IMR-90 (cell line): ENCODE results near the gene UBN1. TPM values are rescaled to one million over a fixed set of nuclear protein-coding genes. Genes with fewer than 3 reads are reported as not detected.

Experiments
- ATAC-seq: fragments of 200-7000 bp; cut with Tn5 transposase; 2 replicates; pipeline ENCODE4 v1.9.1; 2020; ENCODE audit warnings: low read depth, mild to moderate bottlenecking, moderate library complexity
- BruUV-seq: library from RNA; stranded (reverse); fragments of 400-500 nt; replicated peaks from 2 replicates; lab custom pipeline; 2021; lab: Mats Ljungman, UMichigan
- CTCF ChIA-PET: fragments of 300-600 bp; formaldehyde crosslinking; extraction: SDS; loops from one replicate; lab custom pipeline; 2021; ENCODE audit warnings: antibody characterized with exemption; lab: Yijun Ruan, JAX
- POLR2A ChIA-PET: fragments of 300-600 bp; sonication (Branson Sonifier 250); formaldehyde crosslinking; loops from one replicate; lab custom pipeline; 2022; ENCODE audit warnings: antibody characterized with exemption; ENCODE audit not compliant: unreplicated experiment; lab: Charles Lee
- DNase-seq: peaks from one replicate; pipeline ENCODE4 v3.0.0; 2013
- H2AFZ ChIP-seq: replicated peaks from 2 replicates; pipeline ENCODE3; 2013; ENCODE audit warnings: low read length, mild to moderate bottlenecking; ENCODE audit not compliant: poor library complexity
- H2AK5ac ChIP-seq: 2 replicates; pipeline ENCODE4 v1.6.1; 2013; ENCODE audit warnings: low read depth, low read length, inconsistent platforms
- H2AK9ac ChIP-seq: replicated peaks from 2 replicates; pipeline ENCODE3; 2013; ENCODE audit warnings: mild to moderate bottlenecking, low read depth, low read length, moderate library complexity; ENCODE audit not compliant: poor library complexity
- H2BK120ac ChIP-seq: 2 replicates; pipeline ENCODE4 v1.6.1; 2013; ENCODE audit warnings: low read depth, low read length, inconsistent platforms
- H2BK15ac ChIP-seq: 3 replicates; pipeline ENCODE4 v1.6.1; 2013; ENCODE audit warnings: low read depth, low read length, inconsistent platforms
- H2BK20ac ChIP-seq: 2 replicates; pipeline ENCODE4 v1.6.1; 2013; ENCODE audit warnings: low read depth, mild to moderate bottlenecking, inconsistent platforms, low read length, moderate library complexity
- H2BK5ac ChIP-seq: 2 replicates; pipeline ENCODE4 v1.6.1; 2013; ENCODE audit warnings: mild to moderate bottlenecking, low read depth, low read length, inconsistent platforms; ENCODE audit not compliant: poor library complexity, severe bottlenecking
- H3K14ac ChIP-seq: replicated peaks from 2 replicates; pipeline ENCODE4 v1.6.1; 2013; ENCODE audit warnings: low read depth, low read length, inconsistent platforms
- H3K18ac ChIP-seq: 2 replicates; pipeline ENCODE4 v1.6.1; 2013; ENCODE audit warnings: low read depth, low read length, control low read depth
- H3K23ac ChIP-seq: 2 replicates; pipeline ENCODE4 v1.6.1; 2013; ENCODE audit warnings: low read depth, low read length, inconsistent platforms
- H3K27ac ChIP-seq: 2 replicates; pipeline ENCODE4 v1.5.1; 2013; ENCODE audit warnings: mild to moderate bottlenecking, control low read depth, low read length; ENCODE audit not compliant: insufficient read depth
- H3K27me3 ChIP-seq: 2 replicates; pipeline ENCODE4 v1.6.1; 2013; ENCODE audit warnings: low read length; ENCODE audit not compliant: control insufficient read depth, insufficient read depth
- H3K36me3 ChIP-seq: 2 replicates; pipeline ENCODE4 v1.6.1; 2013; ENCODE audit warnings: low read length, mixed read lengths; ENCODE audit not compliant: control insufficient read depth, insufficient read depth
- H3K4ac ChIP-seq: 2 replicates; pipeline ENCODE4 v1.6.1; 2013; ENCODE audit warnings: low read depth, low read length, inconsistent platforms
- H3K4me1 ChIP-seq: 2 replicates; pipeline ENCODE4 v1.6.1; 2013; ENCODE audit warnings: low read length, mixed read lengths; ENCODE audit not compliant: control insufficient read depth, insufficient read depth
- H3K4me2 ChIP-seq: 2 replicates; pipeline ENCODE4 v1.6.1; 2013; ENCODE audit warnings: low read depth, mild to moderate bottlenecking, control low read depth, low read length, moderate library complexity
- H3K4me3 ChIP-seq: 2 replicates; pipeline ENCODE4 v1.5.1; 2013; ENCODE audit warnings: low read depth, mild to moderate bottlenecking, control low read depth, low read length, moderate library complexity; ENCODE audit not compliant: insufficient read depth
- H3K56ac ChIP-seq: 2 replicates; pipeline ENCODE4 v1.6.1; 2013; ENCODE audit warnings: low read length, inconsistent platforms; ENCODE audit not compliant: insufficient read depth; ENCODE audit errors: extremely low read depth
- H3K79me1 ChIP-seq, 2 experiments: 2 replicates each; pipeline ENCODE4 v1.6.1; 2013; ENCODE audit warnings: low read length in 2 of 2, inconsistent platforms in 1 of 2, low read depth in 1 of 2
- H3K9ac ChIP-seq: 2 replicates; pipeline ENCODE4 v1.6.1; 2013; ENCODE audit warnings: low read depth, low read length, control low read depth
- H3K9me1 ChIP-seq: 2 replicates; pipeline ENCODE4 v1.6.1; 2013; ENCODE audit warnings: low read length, inconsistent platforms; ENCODE audit not compliant: insufficient read depth
- H3K9me3 ChIP-seq: 2 replicates; pipeline ENCODE4 v1.6.1; 2013; ENCODE audit warnings: low read length; ENCODE audit not compliant: control insufficient read depth, insufficient read depth
- H4K20me1 ChIP-seq: 2 replicates; pipeline ENCODE4 v1.6.1; 2013; ENCODE audit warnings: low read length, inconsistent platforms; ENCODE audit not compliant: insufficient read depth
- H4K5ac ChIP-seq: 2 replicates; pipeline ENCODE4 v1.6.1; 2013; ENCODE audit warnings: mild to moderate bottlenecking, low read depth, low read length, control low read depth
- H4K8ac ChIP-seq, 2 experiments: 2 replicates each; pipeline ENCODE4 v1.6.1; 2013; ENCODE audit warnings: low read depth in 2 of 2, low read length in 2 of 2, control low read depth in 1 of 2, inconsistent platforms in 1 of 2
- H4K91ac ChIP-seq: 2 replicates; pipeline ENCODE4 v1.6.1; 2013; ENCODE audit warnings: low read depth, low read length, inconsistent platforms; ENCODE audit not compliant: insufficient read depth
- BHLHE40 ChIP-seq: fragments of 150-350 bp; IDR thresholded peaks from 2 replicates; pipeline ENCODE4 v1.6.1; 2016; ENCODE audit warnings: mild to moderate bottlenecking, low read depth, low read length
- CEBPB ChIP-seq: IDR thresholded peaks from 2 replicates; pipeline ENCODE4 v1.6.1; 2012; ENCODE audit warnings: low read depth, low read length, improper control_type of control experiment
- CHD1 ChIP-seq: IDR thresholded peaks from 2 replicates; pipeline ENCODE4 v1.6.1; 2012; ENCODE audit warnings: low read depth, low read length, improper control_type of control experiment
- CTCF ChIP-seq: conservative IDR thresholded peaks from 2 replicates; pipeline ENCODE4 v1.5.1; 2012; ENCODE audit warnings: mild to moderate bottlenecking, low read depth, low read length, improper control_type of control experiment
- FOS ChIP-seq: fragments of 150-350 bp; IDR thresholded peaks from 2 replicates; pipeline ENCODE4 v1.6.1; 2016; ENCODE audit warnings: low read depth, low read length
- MAFK ChIP-seq: IDR thresholded peaks from 2 replicates; pipeline ENCODE4 v1.6.1; 2012; ENCODE audit warnings: low read depth, low read length, improper control_type of control experiment
- MAZ ChIP-seq: IDR thresholded peaks from 2 replicates; pipeline ENCODE4 v1.6.1; 2012; ENCODE audit warnings: low read depth, mild to moderate bottlenecking, low read length, improper control_type of control experiment, moderate library complexity, borderline replicate concordance
- MXI1 ChIP-seq: IDR thresholded peaks from 2 replicates; pipeline ENCODE4 v1.6.1; 2012; ENCODE audit warnings: low read depth, mild to moderate bottlenecking, low read length, moderate library complexity, borderline replicate concordance
- NFE2L2 ChIP-seq: fragments of 150-350 bp; IDR thresholded peaks from 2 replicates; pipeline ENCODE4 v1.6.1; 2016; ENCODE audit warnings: low read depth, mild to moderate bottlenecking, low read length
- POLR2A ChIP-seq: IDR thresholded peaks from 2 replicates; pipeline ENCODE4 v1.6.1; 2012; ENCODE audit warnings: mild to moderate bottlenecking, low read depth, low read length
- RAD21 ChIP-seq: IDR thresholded peaks from 2 replicates; pipeline ENCODE4 v1.6.1; 2012; ENCODE audit warnings: low read length, improper control_type of control experiment
- RCOR1 ChIP-seq: IDR thresholded peaks from 2 replicates; pipeline ENCODE4 v1.6.1; 2012; ENCODE audit warnings: mild to moderate bottlenecking, low read length, improper control_type of control experiment; ENCODE audit not compliant: insufficient replicate concordance
- RFX5 ChIP-seq: IDR thresholded peaks from 2 replicates; pipeline ENCODE4 v1.8.0; 2012; ENCODE audit warnings: low read depth, mild to moderate bottlenecking, low read length, moderate library complexity
- SMC3 ChIP-seq: fragments of 150-350 bp; IDR thresholded peaks from 2 replicates; pipeline ENCODE4 v1.6.1; 2016; ENCODE audit warnings: low read depth, mild to moderate bottlenecking, antibody characterized with exemption, low read length, moderate library complexity
- USF2 ChIP-seq: fragments of 150-350 bp; IDR thresholded peaks from 2 replicates; pipeline ENCODE4 v1.6.1; 2017; ENCODE audit warnings: mild to moderate bottlenecking, antibody characterized with exemption, low read length, low read depth
- WGBS, 2 experiments: methylation state at CpG; one replicate each; pipeline versions ENCODE4 v1.1.5 to v1.1.7; 2013; ENCODE audit warnings: missing lambda C conversion rate in 2 of 2; ENCODE audit not compliant: insufficient read length in 1 of 2; ENCODE audit errors: extremely low coverage in 2 of 2; 5-methylcytosine and 5-hydroxymethylcytosine counted together
- dilution Hi-C: fragments of 300-500 bp; cut with HindIII; formaldehyde crosslinking; loops from one replicate; pipeline ENCODE4 v1.14.3; 2018; ENCODE audit warnings: low sequenced_read_pairs; ENCODE audit not compliant: unreplicated experiment
- in situ Hi-C: fragments of 300-500 bp; cut with MboI; formaldehyde crosslinking; loops from 3 replicates; pipeline ENCODE4 v1.14.3; 2019; ENCODE audit warnings: low sequenced_read_pairs, inconsistent platforms, mixed read lengths
- intact Hi-C: fragments of 100-400 bp; cut with micrococcal nuclease; formaldehyde crosslinking; loops from 2 replicates; pipeline ENCODE4 v1.10.0; 2022
- polyA plus RNA-seq, 3 experiments: library from polyadenylated mRNA; depleted of rRNA; stranded (reverse); fragments of >200 nt; gene quantifications; 2 replicates each; pipeline ENCODE4 v1.2.3, GENCODE V29; 2012; ENCODE audit warnings: low replicate concordance in 1 of 3
- total RNA-seq: library from RNA; depleted of rRNA; stranded (reverse); fragments of >200 nt; gene quantifications from 2 replicates; pipeline ENCODE4 v1.2.3, GENCODE V29; 2012

The UBN1 gene
- total and polyA plus RNA-seq, 2 of the 4 experiments (the other 2 are of a cell fraction): 5.7 to 16.3 TPM

GRCh38 chr16:4884209-4884608 lies 36.9 kb downstream of the UBN1 start:
- Histone ChIP-seq H2AK9ac (no peak overlapping the region), H3K9me1 (peaks cover 10% of the 10 kb centered on the region), H3K14ac (no peak overlapping the region), H3K56ac (no peak overlapping the region), H4K20me1 (peaks cover 16% of the 10 kb centered on the region; the same call in 1 of the 2 replicates), H3K4me3 (no peak overlapping the region), H3K79me1 (peaks cover 5 to 25% of the 10 kb centered on the region in 2 experiments; a peak in 3 of 4 replicates), H4K91ac (no peak overlapping the region), H2AFZ (no peak overlapping the region), H3K9ac (no peak overlapping the region), H3K27ac (no peak overlapping the region), H4K5ac (no peak overlapping the region), H2BK120ac (no peak overlapping the region), H3K4me2 (no peak overlapping the region), H2BK20ac (no peak overlapping the region), H2BK15ac (no peak overlapping the region), H3K9me3 (no peaks in the 10 kb centered on the region), H3K36me3 (peaks cover 64% of the 10 kb centered on the region), H3K18ac (no peak overlapping the region), H2AK5ac (no peak overlapping the region), H3K4me1 (peaks cover 9% of the 10 kb centered on the region), H2BK5ac (no peak overlapping the region), H3K4ac (no peak overlapping the region), H4K8ac (no peak overlapping the region), H3K23ac (no peak overlapping the region), H3K27me3 (no peaks in the 10 kb centered on the region)
- CTCF ChIA-PET: interaction anchor here (0.9 kb wide), 1 partner anchor 18 kb away, joined by 3 read pairs; no protein-coding TSS in a partner anchor
- in situ Hi-C loops: loop anchor here (10.0 kb wide), 1 partner anchor 61 kb away; no protein-coding TSS in a partner anchor
- DNase-seq: no peak
- no peak for ATAC-seq
- TF ChIP-seq MXI1 (no peak), CEBPB (no peak), BHLHE40 (no peak), CTCF (no peak), RFX5 (no peak), MAZ (no peak), NFE2L2 (no peak), RAD21 (no peak), CHD1 (no peak), USF2 (no peak), RCOR1 (no peak), FOS (no peak), MAFK (no peak), SMC3 (no peak), POLR2A (no peak)
- intact Hi-C loops: loop anchor here (5.0 kb wide), 1 partner anchor 58 kb away; no protein-coding TSS in a partner anchor
- dilution Hi-C loops: no loop called here
- POLR2A ChIA-PET: no interaction called here
- no TSS peak for BruUV-seq
- 99% methylated on average over 12 of the region's 34 CpGs; no CpG with 5 or more reads in 1 of the 2 experiments for WGBS, 2 experiments
